ENCODE data around the gene NLGN4X.

DNA sequence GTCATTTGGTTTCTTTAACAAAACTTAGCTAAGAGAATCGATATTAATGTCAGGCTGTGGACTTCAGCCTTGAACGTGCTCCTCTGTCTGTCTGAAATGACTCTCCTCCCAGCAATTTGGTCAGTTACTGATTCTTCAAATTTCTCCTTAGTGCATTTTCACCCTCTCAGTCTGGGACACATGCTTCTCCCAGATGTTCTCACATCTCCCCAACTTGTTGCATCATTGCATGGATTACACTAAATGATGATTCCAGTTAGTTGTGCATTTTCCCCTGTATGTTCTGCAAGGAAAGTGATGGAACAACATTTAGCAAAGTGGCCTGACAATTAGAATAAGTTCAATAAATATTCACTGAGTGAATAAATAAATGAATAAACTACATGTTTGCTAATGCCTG lies 94.4 kb downstream of the NLGN4X start:
- TF ChIP-seq, protein P1, sequence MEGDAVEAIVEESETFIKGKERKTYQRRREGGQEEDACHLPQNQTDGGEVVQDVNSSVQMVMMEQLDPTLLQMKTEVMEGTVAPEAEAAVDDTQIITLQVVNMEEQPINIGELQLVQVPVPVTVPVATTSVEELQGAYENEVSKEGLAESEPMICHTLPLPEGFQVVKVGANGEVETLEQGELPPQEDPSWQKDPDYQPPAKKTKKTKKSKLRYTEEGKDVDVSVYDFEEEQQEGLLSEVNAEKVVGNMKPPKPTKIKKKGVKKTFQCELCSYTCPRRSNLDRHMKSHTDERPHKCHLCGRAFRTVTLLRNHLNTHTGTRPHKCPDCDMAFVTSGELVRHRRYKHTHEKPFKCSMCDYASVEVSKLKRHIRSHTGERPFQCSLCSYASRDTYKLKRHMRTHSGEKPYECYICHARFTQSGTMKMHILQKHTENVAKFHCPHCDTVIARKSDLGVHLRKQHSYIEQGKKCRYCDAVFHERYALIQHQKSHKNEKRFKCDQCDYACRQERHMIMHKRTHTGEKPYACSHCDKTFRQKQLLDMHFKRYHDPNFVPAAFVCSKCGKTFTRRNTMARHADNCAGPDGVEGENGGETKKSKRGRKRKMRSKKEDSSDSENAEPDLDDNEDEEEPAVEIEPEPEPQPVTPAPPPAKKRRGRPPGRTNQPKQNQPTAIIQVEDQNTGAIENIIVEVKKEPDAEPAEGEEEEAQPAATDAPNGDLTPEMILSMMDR (conservative IDR thresholded peaks at IDR 0.05; ENCODE audit: low read depth, low read length) = no peak
- TF ChIP-seq EZH2 (IDR thresholded peaks at IDR 0.05; ENCODE audit: borderline replicate concordance, low read depth, low read length, poor library complexity, severe bottlenecking) = no peak
